Stimulated activated CD4-positive, alpha-beta T cell treated with anti-CD3 and anti-CD28 coated beads, Interleukin-12 subunit alpha, Interleukin-12 subunit beta, amount 100 ng/mL, for 24 hours (primary cell): ENCODE results near the gene ABHD13.
A peak's percentile ranks its signal among the peaks of the same experiment; 100 is the strongest.
"Not testable (repeated sequence)": the region's sequence is repeated elsewhere in the genome, so short reads cannot be mapped to it uniquely, and the experiment has no call there.

Source experiments
- DNase-seq, 2 experiments: peaks; one replicate each; pipeline ENCODE4 v3.0.0-alpha.2; 2020; ENCODE audit warnings: low read depth in 2 of 2

Gene ABHD13

GRCh38 chr13:108218044-108218974 lies at the start of gene ABHD13:
Gene ABHD13, plus strand, starts transcription at chr13:108218392. Its CDS starts 10,827 bp downstream, at chr13:108229219.
- DNase-seq, result peak; percentile 81 to 87

GRCh38 chr13:108168929-108169328 lies 49.3 kb upstream of the ABHD13 start:
- DNase-seq, result no peak

- DNase-seq, result peak in 1 of 2 experiments; percentile 48
Observed at GRCh38 chr13:108176685-108177274, 41.4 kb upstream of the ABHD13 start.

- no peak for DNase-seq
Observed at GRCh38 chr13:108178078-108178477, 40.1 kb upstream of the ABHD13 start.

- no peak for DNase-seq
Observed at GRCh38 chr13:108182652-108183051, 35.5 kb upstream of the ABHD13 start.

GRCh38 chr13:108185223-108185622 lies 33.0 kb upstream of the ABHD13 start:
- no peak for DNase-seq

- DNase-seq, result no peak
Observed at GRCh38 chr13:108188260-108188659, 29.9 kb upstream of the ABHD13 start.

GRCh38 chr13:108190897-108191296 lies 27.3 kb upstream of the ABHD13 start:
- DNase-seq, result no peak

- no peak for DNase-seq
Observed at GRCh38 chr13:108193806-108194205, 24.4 kb upstream of the ABHD13 start.

GRCh38 chr13:108194435-108194936 lies 23.7 kb upstream of the ABHD13 start:
- DNase-seq, result no peak

- DNase-seq, result no peak
Observed at GRCh38 chr13:108195146-108195545, 23.0 kb upstream of the ABHD13 start.

GRCh38 chr13:108195861-108196260 lies 22.3 kb upstream of the ABHD13 start:
- DNase-seq, result no peak

GRCh38 chr13:108200781-108201398 lies 17.3 kb upstream of the ABHD13 start:
- no peak for DNase-seq

- DNase-seq, result no peak
Observed at GRCh38 chr13:108210551-108210950, 7.6 kb upstream of the ABHD13 start.

GRCh38 chr13:108212886-108213285 lies 5.3 kb upstream of the ABHD13 start:
- no peak for DNase-seq

- no peak for DNase-seq
Observed at GRCh38 chr13:108213946-108214345, 4.2 kb upstream of the ABHD13 start.

- DNase-seq, result no peak
Observed at GRCh38 chr13:108214441-108215271, 3.5 kb upstream of the ABHD13 start.

- DNase-seq, result peak; percentile 81
Observed at GRCh38 chr13:108215436-108215835, 2.8 kb upstream of the ABHD13 start, which contains the start of gene LIG4. Gene LIG4, minus strand, starts transcription at chr13:108215536. Its CDS starts 4,268 bp downstream, at chr13:108211268.

GRCh38 chr13:108217307-108218043 lies 717 bp upstream of the ABHD13 start:
- DNase-seq, result not testable (repeated sequence)

GRCh38 chr13:108220041-108220440 lies 1.8 kb downstream of the ABHD13 start:
- no peak for DNase-seq
